Stimulated activated naive CD8-positive, alpha-beta T cell treated with anti-CD3 and anti-CD28 coated beads, Interleukin-15, amount 100 ng/mL, for 72 hours (primary cell): ENCODE data around the gene CXCR3.
"Not testable (repeated sequence)": the region's sequence is repeated elsewhere in the genome, so short reads cannot be mapped to it uniquely, and the experiment has no call there.

Experiments
- ATAC-seq: fragments of 150-1000 bp; cut with Tn5 transposase; 2 replicates; pipeline ENCODE4 v1.10.0; 2021; ENCODE audit warnings: mild to moderate bottlenecking, moderate library complexity
- DNase-seq, 2 donors: peaks; one replicate each; pipeline ENCODE4 v3.0.0; 2021 to 2022
- H3K27ac Mint-ChIP-seq, 2 donors: one replicate each; pipeline ENCODE4 v1.8.0; 2022; ENCODE audit warnings: mild to moderate bottlenecking in 2 of 2, mixed read lengths in 2 of 2, moderate library complexity in 2 of 2
- H3K27me3 Mint-ChIP-seq: one replicate; pipeline ENCODE4 v1.8.0; 2022; ENCODE audit warnings: mixed read lengths
- H3K4me1 Mint-ChIP-seq: one replicate; pipeline ENCODE4 v1.8.0; 2022; ENCODE audit warnings: mild to moderate bottlenecking, mixed read lengths
- H3K4me3 Mint-ChIP-seq, 2 donors: one replicate each; pipeline ENCODE4 v1.8.0; 2022; ENCODE audit warnings: mild to moderate bottlenecking in 2 of 2, mixed read lengths in 2 of 2, moderate library complexity in 1 of 2
- H3K9me3 Mint-ChIP-seq, 2 donors: one replicate each; pipeline ENCODE4 v1.8.0; 2022; ENCODE audit warnings: mixed read lengths in 2 of 2

Gene CXCR3

GRCh38 chrX:71606536-71607216 lies 11.6 kb downstream of the CXCR3 start:
- peak in 1 of 2 donors; percentile 21 for DNase-seq
- peak overlapping the region; percentile 49 to 90 for H3K27ac Mint-ChIP-seq
- H3K27me3 Mint-ChIP-seq: no peaks in the 10 kb centered on the region
- H3K4me1 Mint-ChIP-seq: peaks cover 78% of the 10 kb centered on the region
- no peaks in the 10 kb centered on the region for H3K9me3 Mint-ChIP-seq
- peak overlapping the region; percentile 6 to 41 for H3K4me3 Mint-ChIP-seq
- ATAC-seq: peak; percentile 90

GRCh38 chrX:71604796-71605568 lies 13.3 kb downstream of the CXCR3 start:
- H3K4me3 Mint-ChIP-seq: peak overlapping the region; percentile 11 to 36
- H3K27ac Mint-ChIP-seq: peak overlapping the region in 1 of 2 donors; percentile 57
- H3K9me3 Mint-ChIP-seq: no peaks in the 10 kb centered on the region
- no peaks in the 10 kb centered on the region for H3K27me3 Mint-ChIP-seq
- ATAC-seq (no peak), DNase-seq (no peak)
- H3K4me1 Mint-ChIP-seq: peaks cover 69% of the 10 kb centered on the region

GRCh38 chrX:71604141-71604540 lies 14.2 kb downstream of the CXCR3 start:
- Mint-ChIP-seq H3K9me3 (no peaks in the 10 kb centered on the region), H3K27ac (peak overlapping the region; percentile 76 to 81), H3K4me1 (peaks cover 64% of the 10 kb centered on the region), H3K4me3 (no peak overlapping the region), H3K27me3 (no peaks in the 10 kb centered on the region)
- DNase-seq (no peak), ATAC-seq (no peak)

- H3K27me3 Mint-ChIP-seq: no peaks in the 10 kb centered on the region
- peaks cover 59% of the 10 kb centered on the region for H3K4me1 Mint-ChIP-seq
- ATAC-seq: no peak
- no peak overlapping the region for H3K27ac Mint-ChIP-seq
- no peak overlapping the region for H3K4me3 Mint-ChIP-seq
- no peaks in the 10 kb centered on the region for H3K9me3 Mint-ChIP-seq
- no peak for DNase-seq
Observed at GRCh38 chrX:71603618-71604017, 14.7 kb downstream of the CXCR3 start.

GRCh38 chrX:71599965-71600364 lies 18.3 kb downstream of the CXCR3 start:
- H3K9me3 Mint-ChIP-seq: no peaks in the 10 kb centered on the region

GRCh38 chrX:71593210-71593609 lies 25.1 kb downstream of the CXCR3 start:
- DNase-seq, H3K4me3 Mint-ChIP-seq, H3K27ac Mint-ChIP-seq, H3K9me3 Mint-ChIP-seq, ATAC-seq, H3K27me3 Mint-ChIP-seq: not testable (repeated sequence)
- H3K4me1 Mint-ChIP-seq: peaks cover 18% of the 10 kb centered on the region

More at GRCh38 chrX:71599965-71600364, 18.3 kb downstream of the CXCR3 start:
- H3K27me3 Mint-ChIP-seq: no peaks in the 10 kb centered on the region
- peaks cover 35% of the 10 kb centered on the region for H3K4me1 Mint-ChIP-seq
- no peak overlapping the region for H3K4me3 Mint-ChIP-seq
- ATAC-seq (peak; percentile 65), DNase-seq (no peak)
- H3K27ac Mint-ChIP-seq: peak overlapping the region in 1 of 2 donors; percentile 40

GRCh38 chrX:71586929-71587328 lies 31.4 kb downstream of the CXCR3 start:
- Mint-ChIP-seq H3K27me3 (no peaks in the 10 kb centered on the region), H3K4me3 (no peak overlapping the region), H3K27ac (peak overlapping the region in 1 of 2 donors; percentile 13), H3K4me1 (peaks cover 20% of the 10 kb centered on the region), H3K9me3 (no peaks in the 10 kb centered on the region)
- no peak for ATAC-seq
- no peak for DNase-seq

- Mint-ChIP-seq H3K4me1 (peaks cover 47% of the 10 kb centered on the region), H3K27ac (peak overlapping the region; percentile 27 to 94), H3K27me3 (no peaks in the 10 kb centered on the region), H3K4me3 (no peak overlapping the region), H3K9me3 (no peaks in the 10 kb centered on the region)
- no peak for DNase-seq
- no peak for ATAC-seq
Observed at GRCh38 chrX:71581210-71581609, 37.1 kb downstream of the CXCR3 start.

GRCh38 chrX:71579990-71580380 lies 38.3 kb downstream of the CXCR3 start:
- ATAC-seq: peak; percentile 27
- Mint-ChIP-seq H3K4me1 (peaks cover 43% of the 10 kb centered on the region), H3K27ac (peak overlapping the region; percentile 84 to 96), H3K27me3 (no peaks in the 10 kb centered on the region), H3K4me3 (peak overlapping the region in 1 of 2 donors; percentile 46), H3K9me3 (no peaks in the 10 kb centered on the region)
- DNase-seq: no peak

GRCh38 chrX:71579136-71579989 lies 38.9 kb downstream of the CXCR3 start:
- Mint-ChIP-seq H3K27ac (peak overlapping the region; percentile 84 to 96), H3K9me3 (no peaks in the 10 kb centered on the region), H3K4me1 (peaks cover 43% of the 10 kb centered on the region), H3K27me3 (no peaks in the 10 kb centered on the region), H3K4me3 (peak overlapping the region in 1 of 2 donors; percentile 46)
- ATAC-seq (peak; percentile 57), DNase-seq (no peak)

GRCh38 chrX:71578253-71579135 lies 39.8 kb downstream of the CXCR3 start, which contains the start of gene GCNA:
Gene GCNA, plus strand, starts transcription at chrX:71578437. Its CDS starts 2,385 bp downstream, at chrX:71580822.
- Mint-ChIP-seq H3K9me3 (no peaks in the 10 kb centered on the region), H3K27ac (peak within 1 kb of the TSS; percentile 84 to 96), H3K4me1 (peaks cover 43% of the 10 kb centered on the region), H3K4me3 (peak within 1 kb of the TSS in 1 of 2 donors; percentile 37), H3K27me3 (no peaks in the 10 kb centered on the region)
- ATAC-seq (peak; percentile 32), DNase-seq (no peak)

GRCh38 chrX:71577682-71578081 lies 40.6 kb downstream of the CXCR3 start:
- ATAC-seq (no peak), DNase-seq (no peak)
- Mint-ChIP-seq H3K4me3 (no peak overlapping the region), H3K27me3 (no peaks in the 10 kb centered on the region), H3K27ac (peak overlapping the region in 1 of 2 donors; percentile 96), H3K9me3 (no peaks in the 10 kb centered on the region), H3K4me1 (peaks cover 43% of the 10 kb centered on the region)

- no peak for DNase-seq
- H3K27me3 Mint-ChIP-seq: no peaks in the 10 kb centered on the region
- no peak for ATAC-seq
- H3K4me3 Mint-ChIP-seq: no peak overlapping the region
- no peaks in the 10 kb centered on the region for H3K9me3 Mint-ChIP-seq
- peaks cover 17% of the 10 kb centered on the region for H3K4me1 Mint-ChIP-seq
- H3K27ac Mint-ChIP-seq: peak overlapping the region in 1 of 2 donors; percentile 27
Observed at GRCh38 chrX:71573590-71573989, 44.7 kb downstream of the CXCR3 start.

- H3K27me3 Mint-ChIP-seq, H3K4me1 Mint-ChIP-seq, DNase-seq, H3K4me3 Mint-ChIP-seq, H3K9me3 Mint-ChIP-seq, ATAC-seq: not testable (repeated sequence)
- peak overlapping the region in 1 of 2 donors; percentile 85 for H3K27ac Mint-ChIP-seq
Observed at GRCh38 chrX:71571390-71571789, 46.9 kb downstream of the CXCR3 start.
